CD4-positive, CD25-positive, alpha-beta regulatory T cell (primary cell): Measurements from ENCODE around the gene TYW5. TPM values are rescaled to one million over a fixed set of nuclear protein-coding genes. Genes with fewer than 3 reads are reported as not detected.

ENCODE experiments used
- ATAC-seq, 2 donors: fragments of 150-1000 bp; cut with Tn5 transposase; one replicate each; pipeline ENCODE4 v1.10.0; 2021; ENCODE audit warnings: low read depth in 2 of 2, moderate number of reproducible peaks in 2 of 2, moderate library complexity in 1 of 2
- DNase-seq, 3 donors: peaks; one replicate each; pipeline versions ENCODE4 v3.0.0 to v3.0.0-alpha.2; 2012 to 2022; ENCODE audit warnings: mixed read lengths in 1 of 3
- H3K27ac ChIP-seq: one replicate; pipeline ENCODE4 v1.7.0; 2013; ENCODE audit warnings: mild to moderate bottlenecking, low read length; ENCODE audit not compliant: insufficient read depth, poor library complexity, severe bottlenecking
- H3K27me3 ChIP-seq: one replicate; pipeline ENCODE4 v1.7.0; 2013; ENCODE audit warnings: low read length; ENCODE audit not compliant: control insufficient read depth, insufficient read depth
- H3K36me3 ChIP-seq: one replicate; pipeline ENCODE4 v1.7.0; 2013; ENCODE audit warnings: mild to moderate bottlenecking, low read length, moderate library complexity; ENCODE audit not compliant: control insufficient read depth, insufficient read depth
- H3K4me1 ChIP-seq: 2 replicates; pipeline ENCODE4 v1.7.0; 2013; ENCODE audit warnings: mild to moderate bottlenecking, low read length; ENCODE audit not compliant: insufficient read depth, control insufficient read depth, poor library complexity, severe bottlenecking
- H3K4me3 ChIP-seq: one replicate; pipeline ENCODE4 v1.7.0; 2013; ENCODE audit warnings: low read depth, mild to moderate bottlenecking, low read length, moderate library complexity
- H3K9me3 ChIP-seq, 2 experiments: 1 replicate in 1 of 2; 2 replicates in 1 of 2; pipeline ENCODE4 v1.7.0; 2013; ENCODE audit warnings: low read length in 2 of 2, mild to moderate bottlenecking in 1 of 2, moderate library complexity in 1 of 2; ENCODE audit not compliant: control insufficient read depth in 2 of 2
- H3K27ac Mint-ChIP-seq, 3 donors: one replicate each; pipeline ENCODE4 v1.8.0; 2020 to 2022; ENCODE audit warnings: mild to moderate bottlenecking in 3 of 3, mixed read lengths in 3 of 3, moderate library complexity in 2 of 3
- H3K27me3 Mint-ChIP-seq: one replicate; pipeline ENCODE4 v1.8.0; 2022; ENCODE audit warnings: mild to moderate bottlenecking, mixed read lengths
- H3K36me3 Mint-ChIP-seq: one replicate; pipeline ENCODE4 v1.8.0; 2020; ENCODE audit warnings: mixed read lengths
- H3K4me1 Mint-ChIP-seq, 4 donors: one replicate each; pipeline ENCODE4 v1.8.0; 2020 to 2022; ENCODE audit warnings: mixed read lengths in 4 of 4, mild to moderate bottlenecking in 1 of 4
- H3K4me3 Mint-ChIP-seq, 4 donors: one replicate each; pipeline ENCODE4 v1.8.0; 2020 to 2022; ENCODE audit warnings: mild to moderate bottlenecking in 4 of 4, mixed read lengths in 4 of 4, moderate library complexity in 3 of 4
- H3K9me3 Mint-ChIP-seq, 7 donors: one replicate each; pipeline ENCODE4 v1.8.0; 2020 to 2022; ENCODE audit warnings: mixed read lengths in 7 of 7, mild to moderate bottlenecking in 3 of 7, moderate library complexity in 2 of 7
- polyA plus RNA-seq, 4 donors: library from polyadenylated mRNA; unstranded; fragments of 300-500 nt; fragmentation: Illumina TruSeq; gene quantifications; one replicate each; pipeline ENCODE4 v1.2.3, GENCODE V29; 2021
- total RNA-seq: library from RNA; stranded (reverse); gene quantifications from one replicate; pipeline ENCODE4 v1.2.3, GENCODE V29; 2022

The TYW5 gene
- total and polyA plus RNA-seq, 5 donors from 2014 or later = 4.0 to 14.1 (median 4.8) TPM

- H3K27me3 ChIP-seq = no peaks in the 10 kb centered on the region
- H3K4me1 ChIP-seq = peaks cover 22% of the 10 kb centered on the region
- Mint-ChIP-seq H3K27me3 (no peaks in the 10 kb centered on the region), H3K9me3 (no peaks in the 10 kb centered on the region), H3K27ac (no peak overlapping the region), H3K4me3 (no peak overlapping the region), H3K4me1 (peaks cover 33 to 65% (median 48%) of the 10 kb centered on the region in 4 donors), H3K36me3 (peaks cover 12% of the 10 kb centered on the region)
- ATAC-seq (no peak), DNase-seq (peak in 1 of 3 donors; percentile 66)
- no peak overlapping the region for H3K4me3 ChIP-seq
- H3K36me3 ChIP-seq = peaks cover 27% of the 10 kb centered on the region
- no peak overlapping the region for H3K27ac ChIP-seq
- no peaks in the 10 kb centered on the region for H3K9me3 ChIP-seq
Observed at GRCh38 chr2:199951023-199951422, 4.3 kb downstream of the TYW5 start.

GRCh38 chr2:199950396-199950795 lies 4.9 kb downstream of the TYW5 start:
- H3K36me3 Mint-ChIP-seq = peaks cover 17% of the 10 kb centered on the region
- Histone ChIP-seq H3K36me3 (peaks cover 33% of the 10 kb centered on the region), H3K27ac (no peak overlapping the region), H3K4me3 (no peak overlapping the region), H3K4me1 (peaks cover 19% of the 10 kb centered on the region), H3K9me3 (no peaks in the 10 kb centered on the region), H3K27me3 (no peaks in the 10 kb centered on the region)
- H3K4me1 Mint-ChIP-seq = peaks cover 33 to 59% (median 46%) of the 10 kb centered on the region in 4 donors
- peak overlapping the region in 1 of 3 donors; percentile 60 for H3K27ac Mint-ChIP-seq
- ATAC-seq (no peak), DNase-seq (no peak)
- H3K9me3 Mint-ChIP-seq = no peaks in the 10 kb centered on the region
- H3K4me3 Mint-ChIP-seq = peak overlapping the region in 2 of 4 donors; percentile 2 to 12
- no peaks in the 10 kb centered on the region for H3K27me3 Mint-ChIP-seq

- Mint-ChIP-seq H3K9me3 (no peaks in the 10 kb centered on the region), H3K4me3 (no peak overlapping the region), H3K36me3 (peaks cover 30% of the 10 kb centered on the region), H3K27ac (peak overlapping the region in 2 of 3 donors; percentile 31 to 44), H3K4me1 (peaks cover 21 to 40% (median 33%) of the 10 kb centered on the region in 4 donors), H3K27me3 (no peaks in the 10 kb centered on the region)
- no peak for ATAC-seq
- Histone ChIP-seq H3K36me3 (peaks cover 55% of the 10 kb centered on the region), H3K27ac (no peak overlapping the region), H3K9me3 (no peaks in the 10 kb centered on the region), H3K4me3 (no peak overlapping the region), H3K4me1 (no peaks in the 10 kb centered on the region), H3K27me3 (no peaks in the 10 kb centered on the region)
- no peak for DNase-seq
Observed at GRCh38 chr2:199946836-199947235, 8.5 kb downstream of the TYW5 start.

- Mint-ChIP-seq H3K4me3 (no peak overlapping the region), H3K36me3 (peaks cover 33% of the 10 kb centered on the region), H3K27ac (peak overlapping the region in 1 of 3 donors; percentile 44), H3K9me3 (no peaks in the 10 kb centered on the region), H3K4me1 (peaks cover 16 to 37% (median 29%) of the 10 kb centered on the region in 4 donors), H3K27me3 (no peaks in the 10 kb centered on the region)
- Histone ChIP-seq H3K4me3 (no peak overlapping the region), H3K9me3 (no peaks in the 10 kb centered on the region), H3K4me1 (no peaks in the 10 kb centered on the region), H3K27ac (no peak overlapping the region), H3K36me3 (peaks cover 55% of the 10 kb centered on the region), H3K27me3 (no peaks in the 10 kb centered on the region)
- DNase-seq (no peak), ATAC-seq (no peak)
Observed at GRCh38 chr2:199946196-199946595, 9.1 kb downstream of the TYW5 start.

GRCh38 chr2:199943373-199943772 lies 11.9 kb downstream of the TYW5 start:
- no peaks in the 10 kb centered on the region for H3K27me3 Mint-ChIP-seq
- H3K4me3 ChIP-seq = no peak overlapping the region
- DNase-seq = no peak
- peaks cover 55% of the 10 kb centered on the region for H3K36me3 ChIP-seq
- no peaks in the 10 kb centered on the region for H3K9me3 ChIP-seq
- no peak overlapping the region for H3K27ac Mint-ChIP-seq
- peaks cover 16 to 33% (median 24%) of the 10 kb centered on the region in 4 donors for H3K4me1 Mint-ChIP-seq
- no peak for ATAC-seq
- H3K9me3 Mint-ChIP-seq = no peaks in the 10 kb centered on the region
- H3K4me3 Mint-ChIP-seq = no peak overlapping the region
- peaks cover 37% of the 10 kb centered on the region for H3K36me3 Mint-ChIP-seq
- H3K4me1 ChIP-seq = no peaks in the 10 kb centered on the region
- no peaks in the 10 kb centered on the region for H3K27me3 ChIP-seq
- H3K27ac ChIP-seq = no peak overlapping the region

- H3K4me3 Mint-ChIP-seq = no peak overlapping the region
- peaks cover 45% of the 10 kb centered on the region for H3K36me3 ChIP-seq
Observed at GRCh38 chr2:199940373-199940772, 14.9 kb downstream of the TYW5 start.

GRCh38 chr2:199936554-199936953 lies 18.7 kb downstream of the TYW5 start:
- H3K36me3 Mint-ChIP-seq = peaks cover 20% of the 10 kb centered on the region
- Histone ChIP-seq H3K4me3 (no peak overlapping the region), H3K4me1 (no peaks in the 10 kb centered on the region), H3K36me3 (peaks cover 38% of the 10 kb centered on the region), H3K27me3 (no peaks in the 10 kb centered on the region), H3K27ac (no peak overlapping the region), H3K9me3 (no peaks in the 10 kb centered on the region)
- ATAC-seq (no peak), DNase-seq (no peak)
- H3K4me3 Mint-ChIP-seq = no peak overlapping the region
- no peaks in the 10 kb centered on the region for H3K9me3 Mint-ChIP-seq
- no peaks in the 10 kb centered on the region for H3K27me3 Mint-ChIP-seq
- H3K27ac Mint-ChIP-seq = no peak overlapping the region
- peaks cover 2 to 8% (median 5%) of the 10 kb centered on the region in 4 donors for H3K4me1 Mint-ChIP-seq

More at GRCh38 chr2:199940373-199940772, 14.9 kb downstream of the TYW5 start:
- Histone ChIP-seq H3K4me1 (no peaks in the 10 kb centered on the region), H3K27ac (no peak overlapping the region), H3K9me3 (no peaks in the 10 kb centered on the region), H3K27me3 (no peaks in the 10 kb centered on the region), H3K4me3 (no peak overlapping the region)
- peak in 2 of 3 donors; percentile 23 to 40 for DNase-seq
- Mint-ChIP-seq H3K36me3 (peaks cover 25% of the 10 kb centered on the region), H3K4me1 (peaks cover 4 to 19% (median 14%) of the 10 kb centered on the region in 4 donors), H3K27me3 (no peaks in the 10 kb centered on the region), H3K9me3 (no peaks in the 10 kb centered on the region), H3K27ac (no peak overlapping the region)
- peak; percentile 46 to 50 for ATAC-seq

GRCh38 chr2:199933466-199933865 lies 21.8 kb downstream of the TYW5 start:
- H3K36me3 ChIP-seq = peaks cover 52% of the 10 kb centered on the region
- H3K4me1 ChIP-seq = no peaks in the 10 kb centered on the region
- H3K4me1 Mint-ChIP-seq = peaks cover 4 to 9% (median 5%) of the 10 kb centered on the region in 4 donors
- H3K27me3 ChIP-seq = no peaks in the 10 kb centered on the region
- ATAC-seq (no peak), DNase-seq (no peak)
- H3K27me3 Mint-ChIP-seq = no peaks in the 10 kb centered on the region
- peaks cover 18% of the 10 kb centered on the region for H3K36me3 Mint-ChIP-seq
- no peak overlapping the region for H3K4me3 Mint-ChIP-seq
- peak overlapping the region in 1 of 3 donors; percentile 4 for H3K27ac Mint-ChIP-seq
- no peaks in the 10 kb centered on the region for H3K9me3 Mint-ChIP-seq
- no peak overlapping the region for H3K4me3 ChIP-seq
- peak overlapping the region; percentile 14 for H3K27ac ChIP-seq
- no peaks in the 10 kb centered on the region for H3K9me3 ChIP-seq
